Activated CD8-positive, alpha-beta T cell treated with anti-CD3 and anti-CD28 coated beads for 36 hours (primary cell): ENCODE data around the gene NID2. TPM values are rescaled to one million over a fixed set of nuclear protein-coding genes. Genes with fewer than 3 reads are reported as not detected.

Experiments
- ATAC-seq: fragments of 200-7000 bp; cut with Tn5 transposase; one replicate; pipeline ENCODE4 v1.10.0; 2021; ENCODE audit warnings: mild to moderate bottlenecking, moderate library complexity
- CTCF ChIA-PET: fragments of 350-600 bp; sonication (Branson Sonifier 250); formaldehyde crosslinking; loops from one replicate; lab custom pipeline; 2021; ENCODE audit warnings: antibody characterized with exemption; lab: Charles Lee
- POLR2A ChIA-PET: fragments of 350-600 bp; sonication (Branson Sonifier 250); formaldehyde crosslinking; loops from one replicate; lab custom pipeline; 2021; ENCODE audit warnings: antibody characterized with exemption; lab: Charles Lee
- DNase-seq: peaks from one replicate; pipeline ENCODE4 v3.0.0-alpha.2; 2020
- H3K27ac Mint-ChIP-seq: one replicate; pipeline ENCODE4 v1.8.0; 2021; ENCODE audit warnings: mild to moderate bottlenecking, mixed read lengths
- H3K27me3 Mint-ChIP-seq: one replicate; pipeline ENCODE4 v1.8.0; 2021; ENCODE audit warnings: mixed read lengths
- H3K36me3 Mint-ChIP-seq: one replicate; pipeline ENCODE4 v1.8.0; 2021; ENCODE audit warnings: low read depth, mixed read lengths
- H3K4me1 Mint-ChIP-seq: one replicate; pipeline ENCODE4 v1.8.0; 2021; ENCODE audit warnings: low read depth, mixed read lengths
- H3K4me3 Mint-ChIP-seq: one replicate; pipeline ENCODE4 v1.8.0; 2021; ENCODE audit warnings: mild to moderate bottlenecking, moderate library complexity, mixed read lengths
- H3K9me3 Mint-ChIP-seq: one replicate; pipeline ENCODE4 v1.8.0; 2021; ENCODE audit warnings: mixed read lengths
- intact Hi-C: fragments of 100-400 bp; cut with micrococcal nuclease; formaldehyde crosslinking; loops from one replicate; pipeline ENCODE4 v1.10.0; 2022
- total RNA-seq, 2 experiments: library from RNA; stranded (reverse); gene quantifications; one replicate each; pipeline ENCODE4 v1.2.3, GENCODE V29; 2021
- TF ChIP-seq, protein P1 (sequence below): fragments of 200-600 bp; IDR thresholded peaks from one replicate; pipeline ENCODE4 v1.8.0; 2022; ENCODE audit warnings: antibody characterized with exemption, mild to moderate bottlenecking

NID2 gene
- total RNA-seq, 2 experiments from 2014 or later = 0.29 TPM; not detected in 1

DNA sequence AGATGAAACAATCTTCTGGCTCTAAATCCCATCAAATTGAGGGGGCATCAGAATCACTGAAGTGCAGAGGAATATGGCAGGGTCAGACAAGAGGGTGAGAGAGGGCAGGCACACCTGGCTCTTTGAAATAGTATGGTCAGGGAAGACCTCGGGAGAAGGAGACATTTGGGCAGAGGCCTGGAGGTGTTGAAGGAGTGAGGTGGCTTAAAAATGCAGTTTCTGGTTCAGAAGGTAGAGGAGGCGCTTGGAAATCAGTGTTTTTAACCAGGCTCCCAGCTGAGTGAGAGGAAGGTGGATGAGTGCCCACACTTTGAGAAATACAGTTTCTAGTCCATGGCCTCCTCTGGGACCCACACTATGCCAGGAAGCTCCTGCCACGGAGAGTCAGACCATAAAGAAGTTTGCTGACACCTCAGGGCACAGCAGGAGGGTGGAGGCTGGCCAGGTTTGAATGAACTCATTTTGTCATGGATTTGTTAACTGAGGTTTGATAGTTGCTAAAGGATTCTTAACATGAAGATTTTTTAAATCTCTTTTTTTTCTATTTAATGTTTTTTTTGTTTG lies 20.1 kb downstream of the NID2 start:
- peaks cover 11% of the 10 kb centered on the region for H3K4me1 Mint-ChIP-seq
- no peaks in the 10 kb centered on the region for H3K9me3 Mint-ChIP-seq
- TF ChIP-seq, protein P1, sequence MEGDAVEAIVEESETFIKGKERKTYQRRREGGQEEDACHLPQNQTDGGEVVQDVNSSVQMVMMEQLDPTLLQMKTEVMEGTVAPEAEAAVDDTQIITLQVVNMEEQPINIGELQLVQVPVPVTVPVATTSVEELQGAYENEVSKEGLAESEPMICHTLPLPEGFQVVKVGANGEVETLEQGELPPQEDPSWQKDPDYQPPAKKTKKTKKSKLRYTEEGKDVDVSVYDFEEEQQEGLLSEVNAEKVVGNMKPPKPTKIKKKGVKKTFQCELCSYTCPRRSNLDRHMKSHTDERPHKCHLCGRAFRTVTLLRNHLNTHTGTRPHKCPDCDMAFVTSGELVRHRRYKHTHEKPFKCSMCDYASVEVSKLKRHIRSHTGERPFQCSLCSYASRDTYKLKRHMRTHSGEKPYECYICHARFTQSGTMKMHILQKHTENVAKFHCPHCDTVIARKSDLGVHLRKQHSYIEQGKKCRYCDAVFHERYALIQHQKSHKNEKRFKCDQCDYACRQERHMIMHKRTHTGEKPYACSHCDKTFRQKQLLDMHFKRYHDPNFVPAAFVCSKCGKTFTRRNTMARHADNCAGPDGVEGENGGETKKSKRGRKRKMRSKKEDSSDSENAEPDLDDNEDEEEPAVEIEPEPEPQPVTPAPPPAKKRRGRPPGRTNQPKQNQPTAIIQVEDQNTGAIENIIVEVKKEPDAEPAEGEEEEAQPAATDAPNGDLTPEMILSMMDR = no peak
- ChIA-PET CTCF (no interaction called here), POLR2A (no interaction called here)
- intact Hi-C loops = loop anchor here (5.0 kb wide), 1 partner anchor 229 kb away; no protein-coding TSS in a partner anchor
- no peaks in the 10 kb centered on the region for H3K36me3 Mint-ChIP-seq
- no peak for ATAC-seq
- H3K27me3 Mint-ChIP-seq = no peaks in the 10 kb centered on the region
- no peak overlapping the region for H3K4me3 Mint-ChIP-seq
- H3K27ac Mint-ChIP-seq = no peak overlapping the region
- no peak for DNase-seq

DNA sequence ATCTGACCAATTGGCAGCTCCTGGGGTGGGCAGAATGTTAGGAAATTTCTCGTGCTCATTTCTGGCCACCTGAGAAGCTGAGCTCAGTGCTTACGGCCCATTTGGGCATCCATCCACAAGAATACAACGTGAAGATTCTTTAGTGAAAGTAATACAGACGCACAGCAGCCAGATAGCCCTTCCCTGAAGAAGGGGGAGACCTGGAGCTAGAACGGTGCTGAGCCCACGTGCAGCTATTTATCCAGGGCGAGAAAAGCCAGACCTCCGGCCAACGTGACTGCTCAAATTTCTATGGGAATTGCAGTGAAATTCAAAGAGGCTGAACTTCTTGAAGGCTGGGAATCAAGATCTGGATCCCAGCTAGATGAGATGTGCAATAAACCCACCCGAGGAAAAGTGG lies 20.7 kb downstream of the NID2 start:
- POLR2A ChIA-PET = interaction anchor here (1.2 kb wide), 1 partner anchor 22 kb away, joined by 3 read pairs; no protein-coding TSS in a partner anchor
- peaks cover 11% of the 10 kb centered on the region for H3K4me1 Mint-ChIP-seq
- no peak overlapping the region for H3K27ac Mint-ChIP-seq
- H3K4me3 Mint-ChIP-seq = no peak overlapping the region
- H3K27me3 Mint-ChIP-seq = no peaks in the 10 kb centered on the region
- CTCF ChIA-PET = interaction anchor here (1.1 kb wide), 1 partner anchor 11 kb away, joined by 3 read pairs; no protein-coding TSS in a partner anchor
- TF ChIP-seq, protein P1 = no peak
- no peaks in the 10 kb centered on the region for H3K36me3 Mint-ChIP-seq
- H3K9me3 Mint-ChIP-seq = no peaks in the 10 kb centered on the region
- intact Hi-C loops = loop anchor here (5.0 kb wide), 1 partner anchor 229 kb away; no protein-coding TSS in a partner anchor
- DNase-seq (no peak), ATAC-seq (no peak)

DNA sequence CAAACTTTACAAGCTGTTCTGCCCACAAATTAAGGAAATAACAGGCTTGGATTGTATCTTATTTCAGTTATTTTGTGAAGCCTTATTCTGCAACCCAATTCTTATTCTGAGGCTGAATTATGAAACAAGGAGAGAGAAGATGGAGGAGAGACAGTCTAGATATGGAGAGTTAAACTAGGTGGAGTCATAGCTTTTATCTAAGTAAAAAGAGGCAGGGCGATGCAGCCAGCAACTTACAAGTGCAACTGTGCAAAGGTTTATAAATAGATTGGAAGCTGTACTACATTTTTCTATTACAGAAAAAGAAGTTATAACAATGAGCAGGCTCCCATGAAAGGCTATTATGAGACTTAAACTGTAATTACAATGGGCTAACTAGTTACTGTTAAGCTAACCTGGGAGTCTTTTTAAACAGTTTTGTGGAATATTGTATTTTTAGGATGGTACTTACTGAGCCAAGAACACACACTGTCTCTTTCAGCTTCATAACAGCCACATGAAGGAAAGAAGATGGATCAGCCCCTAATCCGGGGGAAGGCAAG lies 22.4 kb downstream of the NID2 start:
- no peak for ATAC-seq
- ChIA-PET POLR2A (no interaction called here), CTCF (interaction anchor here (0.7 to 1.6 kb wide), 7 partner anchors 12 to 219 kb away, joined by 3 read pairs; no protein-coding TSS in a partner anchor)
- no peak overlapping the region for H3K4me3 Mint-ChIP-seq
- no peak overlapping the region for H3K27ac Mint-ChIP-seq
- intact Hi-C loops = loop anchor here (5.0 kb wide), 1 partner anchor 231 kb away; no protein-coding TSS in a partner anchor
- H3K9me3 Mint-ChIP-seq = no peaks in the 10 kb centered on the region
- peaks cover 11% of the 10 kb centered on the region for H3K4me1 Mint-ChIP-seq
- no peaks in the 10 kb centered on the region for H3K27me3 Mint-ChIP-seq
- no peak for DNase-seq
- H3K36me3 Mint-ChIP-seq = no peaks in the 10 kb centered on the region
- TF ChIP-seq, protein P1 = no peak

GRCh38 chr14:52044791-52045522 lies 23.9 kb downstream of the NID2 start:
- ATAC-seq (no peak), DNase-seq (no peak)
- POLR2A ChIA-PET = no interaction called here
- Mint-ChIP-seq H3K27me3 (no peaks in the 10 kb centered on the region), H3K4me3 (no peak overlapping the region), H3K27ac (no peak overlapping the region), H3K9me3 (no peaks in the 10 kb centered on the region), H3K36me3 (no peaks in the 10 kb centered on the region), H3K4me1 (peaks cover 11% of the 10 kb centered on the region)
- intact Hi-C loops = loop anchor here (5.0 kb wide), 1 partner anchor 232 kb away; no protein-coding TSS in a partner anchor
- CTCF ChIA-PET = interaction anchor here (0.9 to 1.6 kb wide), 5 partner anchors 28 to 87 kb away, joined by 3 to 5 read pairs (median 3); no protein-coding TSS in a partner anchor
- TF ChIP-seq, protein P1 = no peak
